GM19240 (cell line): ENCODE results near the gene IL17C.

Source experiments
- DNase-seq: peaks from one replicate; pipeline ENCODE4 v3.0.0; 2011; ENCODE audit warnings: low spot score; ENCODE audit not compliant: insufficient read length

Gene IL17C

DNA sequence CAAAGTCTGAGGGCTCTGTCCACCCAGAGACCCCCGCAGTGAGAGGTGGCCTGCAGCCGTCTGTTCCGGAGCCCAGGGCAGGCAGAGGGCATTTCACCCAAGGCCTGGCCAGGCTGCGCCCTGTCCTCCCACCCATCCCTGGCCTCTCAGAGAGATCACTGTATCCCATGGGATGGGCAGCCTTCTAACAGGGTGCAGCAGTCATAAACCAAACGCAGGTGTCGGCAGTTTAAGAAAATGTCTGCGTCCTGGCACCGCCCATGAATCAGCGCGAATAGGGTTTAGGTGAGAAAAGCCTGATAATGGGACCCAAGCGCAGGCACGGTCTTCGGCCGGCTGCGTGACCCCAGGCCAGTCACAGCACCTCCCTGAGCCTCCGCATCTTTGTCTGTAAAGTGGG is 7.1 kb downstream of the IL17C start:
- no peak for DNase-seq

DNA sequence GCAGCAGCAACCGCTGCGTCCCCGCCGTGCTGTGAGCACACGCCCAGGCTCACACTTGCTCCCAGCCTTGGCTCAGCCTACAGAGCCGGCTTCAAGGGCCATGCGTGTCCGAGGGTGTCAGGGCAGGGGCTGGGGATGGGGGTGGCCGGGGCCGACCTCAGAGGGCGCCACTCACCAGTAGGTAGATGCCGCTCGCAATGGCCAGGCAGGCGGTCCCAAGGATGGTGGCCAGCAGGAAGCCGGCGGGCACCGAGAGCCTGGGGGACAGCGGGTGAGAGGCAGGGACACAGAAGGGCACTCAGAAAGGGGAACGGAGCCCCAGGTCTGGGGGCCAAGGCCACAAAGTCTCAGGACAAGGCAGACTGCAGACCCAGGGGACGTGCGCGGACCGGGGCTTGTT is 7.6 kb downstream of the IL17C start:
- DNase-seq: no peak

DNA sequence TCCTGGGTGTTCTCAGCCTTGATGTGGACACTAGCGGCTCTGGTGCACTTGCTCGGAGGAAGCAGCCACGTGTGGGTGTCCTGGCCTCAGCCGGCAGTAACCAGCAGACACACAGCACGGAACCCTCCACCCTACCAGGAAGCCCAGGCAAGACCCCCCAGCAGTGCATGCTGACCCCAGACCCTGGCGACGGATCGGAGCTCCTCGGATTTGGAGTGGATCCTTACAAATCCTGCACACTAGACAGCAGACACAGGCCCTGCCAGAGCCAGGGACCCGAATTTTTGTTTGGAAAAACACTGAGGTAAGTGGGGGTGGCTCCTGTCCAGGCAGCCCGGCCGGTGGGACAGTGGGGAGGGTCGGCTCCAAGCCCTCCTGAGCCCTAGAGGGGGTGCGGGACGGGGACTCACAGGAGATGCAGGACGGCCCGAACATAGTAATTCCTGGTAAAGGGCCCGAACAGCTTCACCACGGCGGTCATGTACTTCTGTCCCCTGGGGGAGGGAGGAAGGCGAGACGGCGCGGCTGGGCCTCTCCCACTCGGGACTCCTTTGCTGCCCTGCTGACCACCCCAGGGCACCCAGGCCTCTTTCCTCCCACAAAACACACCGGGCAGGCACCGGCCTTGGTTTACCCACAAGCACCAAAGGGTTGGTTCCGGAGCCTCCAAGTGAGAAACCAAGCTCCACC is 8.1 kb downstream of the IL17C start:
- DNase-seq: no peak

DNA sequence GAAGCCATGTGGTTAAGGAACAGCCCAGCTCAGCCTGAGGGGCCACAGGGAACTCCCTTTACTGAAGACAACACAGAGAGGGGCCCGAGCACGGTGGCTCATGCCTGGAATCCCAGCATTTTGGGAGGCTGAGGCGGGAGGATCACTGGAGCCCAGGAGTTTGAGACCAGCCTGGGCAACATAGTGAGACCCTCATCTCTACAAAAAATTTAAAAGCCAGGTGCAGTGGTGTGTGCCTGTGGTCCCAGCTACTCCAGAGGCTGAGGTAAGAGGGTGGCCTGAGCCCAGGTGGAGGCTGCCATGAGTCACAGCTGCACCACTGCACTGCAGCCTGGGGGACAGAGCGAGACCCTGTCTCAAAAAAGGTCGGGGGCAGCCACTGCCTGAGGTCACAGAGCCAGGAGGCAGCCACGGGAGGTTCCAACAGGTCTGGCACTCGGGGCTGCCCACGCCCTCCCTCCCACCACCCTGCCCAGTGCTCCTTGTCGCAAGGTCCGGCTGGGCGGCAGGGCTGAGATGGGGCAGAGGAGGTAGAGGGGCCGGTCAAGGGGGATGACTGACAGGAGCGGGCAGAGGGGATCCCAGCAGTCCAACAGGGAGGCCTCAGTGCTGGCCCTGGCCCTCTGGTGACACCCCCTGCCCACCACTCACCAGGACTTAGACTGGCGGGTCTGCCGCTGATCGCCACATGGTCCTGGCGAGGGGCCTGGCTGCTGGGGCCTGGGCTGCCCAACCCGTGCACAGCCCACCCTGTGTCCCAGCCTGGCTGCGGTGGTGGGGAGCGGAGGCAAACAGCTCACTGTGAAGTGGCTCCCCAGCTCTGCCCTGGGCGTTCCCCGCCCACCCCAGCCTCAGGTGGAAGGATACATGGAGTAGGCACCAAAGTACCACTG is 9.1 kb downstream of the IL17C start:
- no peak for DNase-seq

DNA sequence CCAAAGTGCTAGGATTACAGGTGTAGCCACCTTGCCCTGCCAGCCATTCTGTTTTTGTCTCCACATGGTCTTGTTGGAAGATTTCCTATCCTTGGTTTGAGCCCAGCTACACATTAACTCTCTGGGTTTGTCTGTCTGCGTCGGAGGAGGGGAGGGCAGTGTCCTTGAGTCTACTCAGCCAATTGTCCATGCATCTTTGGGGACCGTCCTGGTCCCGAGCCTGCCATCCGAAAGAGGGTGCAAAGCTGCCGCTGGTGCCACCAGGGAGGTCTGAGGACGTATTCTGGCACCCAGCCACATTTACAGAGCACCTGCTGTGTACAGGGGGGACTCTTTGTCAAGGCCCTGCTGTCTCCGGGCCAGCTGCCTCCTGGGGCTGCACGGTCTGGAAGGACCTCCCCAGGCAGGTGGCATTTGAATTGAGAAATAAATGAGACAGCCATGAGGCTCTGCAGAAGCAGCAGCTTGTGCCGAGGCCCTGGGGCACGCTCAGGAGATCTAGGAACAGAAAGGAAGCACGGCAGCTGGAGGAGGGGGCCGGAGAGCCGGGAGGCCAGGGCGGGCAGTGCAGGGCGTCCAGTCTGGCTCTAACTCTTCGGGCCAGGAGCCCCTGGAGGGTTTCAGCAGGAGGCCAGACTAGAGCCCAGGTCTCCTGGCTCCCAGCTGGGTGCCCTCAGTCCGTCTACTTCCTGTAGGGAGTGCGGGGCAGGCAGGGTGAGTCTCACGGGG is 11.0 kb downstream of the IL17C start:
- no peak for DNase-seq

DNA sequence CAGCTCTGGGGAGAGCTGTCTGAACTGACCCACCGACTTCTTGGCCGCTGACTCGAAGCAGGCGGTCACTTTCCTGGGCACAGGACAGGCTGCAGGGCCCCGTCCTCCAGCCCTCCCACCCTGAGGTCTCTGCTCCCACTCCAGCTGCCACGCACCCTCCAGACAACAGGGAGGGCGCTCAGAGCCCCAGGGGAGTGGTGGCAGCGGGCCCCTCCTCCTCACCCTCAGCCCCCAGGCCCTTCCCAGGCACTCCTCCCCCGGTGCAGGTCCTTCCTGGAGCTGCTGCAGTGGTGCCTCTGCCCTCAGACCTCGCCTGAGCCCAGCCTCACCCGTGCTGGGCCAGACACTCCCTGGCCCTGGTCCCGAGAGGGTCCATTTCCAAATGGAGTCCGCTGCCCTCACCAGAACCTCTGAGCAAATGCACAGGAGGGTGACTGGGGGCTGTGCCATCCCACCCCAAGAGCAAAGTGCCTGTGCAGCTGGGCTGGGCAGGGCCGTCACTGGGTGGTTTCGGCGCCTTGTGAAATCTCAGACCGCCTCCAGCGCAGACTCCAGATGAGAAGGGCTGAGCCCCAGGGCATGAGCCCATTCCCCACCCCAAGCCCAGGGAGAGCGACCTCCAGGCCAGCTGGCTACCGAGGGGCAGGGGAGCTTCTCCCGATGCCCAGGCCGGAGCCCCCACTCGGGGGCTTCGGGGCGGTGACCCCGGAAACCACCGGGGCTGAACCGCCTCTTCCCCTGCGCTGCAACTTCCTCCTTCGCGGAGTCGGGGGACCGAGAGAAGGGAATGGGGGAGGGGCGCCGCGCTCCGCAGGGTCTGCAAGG is 11.8 kb downstream of the IL17C start:
- DNase-seq: no peak

DNA sequence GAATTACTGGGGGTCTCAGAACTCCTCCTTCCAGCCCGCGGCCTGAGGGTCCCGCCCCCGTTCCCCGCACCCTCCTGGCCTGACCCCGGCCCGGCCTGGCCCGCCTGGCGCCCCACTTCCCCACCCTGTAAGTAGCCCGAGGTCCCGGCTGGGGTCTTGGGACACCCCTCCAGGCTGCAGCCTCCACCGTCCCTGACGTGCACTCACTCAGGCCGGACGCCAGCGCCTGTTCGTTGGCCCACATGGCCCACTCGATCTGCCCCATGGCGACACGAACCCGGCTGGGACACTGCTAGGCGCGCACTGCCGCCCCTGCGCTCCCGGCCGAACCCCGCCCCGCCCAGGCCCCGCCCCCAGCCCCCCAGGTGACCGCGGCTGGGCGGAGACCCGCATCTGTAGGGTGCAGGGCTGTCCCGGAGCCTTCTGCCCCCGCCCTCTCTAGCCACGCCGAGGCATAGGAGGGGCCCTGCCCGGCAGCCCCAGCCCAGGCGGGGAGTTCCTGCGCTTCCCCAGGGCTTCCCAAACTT is 12.4 kb downstream of the IL17C start, which contains the start of gene CYBA:
TSS of gene CYBA (minus strand) at position 305 of the 527 bp plus-strand sequence. CDS start at position 265, 40 bp downstream.
- DNase-seq: peak; percentile 98

DNA sequence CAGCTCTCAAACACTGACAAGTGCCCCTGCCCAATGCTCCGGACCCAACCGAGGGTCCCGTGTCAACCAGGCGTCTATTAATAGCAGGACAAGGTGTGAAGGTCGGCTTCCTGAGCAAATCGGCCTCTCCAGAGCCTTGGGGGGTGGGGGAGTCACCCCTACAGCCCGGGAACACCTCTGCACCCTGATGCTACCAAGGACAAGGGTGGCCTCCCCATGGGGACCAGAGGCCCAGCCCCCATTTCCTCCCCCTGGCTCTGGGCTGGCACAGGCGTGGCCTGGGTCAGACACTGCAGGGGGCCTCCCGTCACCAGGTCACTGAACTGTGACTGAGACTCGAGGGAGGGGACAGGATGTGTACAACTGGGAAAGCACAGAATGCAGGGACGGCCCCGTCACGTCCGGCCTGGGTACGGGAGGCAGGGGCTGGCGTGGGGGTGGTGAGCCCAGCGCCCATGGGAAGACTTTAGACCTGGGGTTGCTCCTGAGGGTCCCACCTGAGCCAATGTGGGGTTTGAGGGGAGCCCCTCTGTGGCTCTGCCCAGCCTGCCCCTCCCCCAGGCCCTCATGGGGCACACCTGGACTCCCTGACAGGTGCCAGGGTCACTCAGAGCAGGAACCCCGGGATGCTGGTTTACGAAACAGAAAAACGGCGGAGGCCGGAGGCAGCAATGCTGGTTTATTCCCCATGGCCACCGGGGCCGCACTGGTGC is 13.1 kb downstream of the IL17C start:
- DNase-seq: peak; percentile 98

DNA sequence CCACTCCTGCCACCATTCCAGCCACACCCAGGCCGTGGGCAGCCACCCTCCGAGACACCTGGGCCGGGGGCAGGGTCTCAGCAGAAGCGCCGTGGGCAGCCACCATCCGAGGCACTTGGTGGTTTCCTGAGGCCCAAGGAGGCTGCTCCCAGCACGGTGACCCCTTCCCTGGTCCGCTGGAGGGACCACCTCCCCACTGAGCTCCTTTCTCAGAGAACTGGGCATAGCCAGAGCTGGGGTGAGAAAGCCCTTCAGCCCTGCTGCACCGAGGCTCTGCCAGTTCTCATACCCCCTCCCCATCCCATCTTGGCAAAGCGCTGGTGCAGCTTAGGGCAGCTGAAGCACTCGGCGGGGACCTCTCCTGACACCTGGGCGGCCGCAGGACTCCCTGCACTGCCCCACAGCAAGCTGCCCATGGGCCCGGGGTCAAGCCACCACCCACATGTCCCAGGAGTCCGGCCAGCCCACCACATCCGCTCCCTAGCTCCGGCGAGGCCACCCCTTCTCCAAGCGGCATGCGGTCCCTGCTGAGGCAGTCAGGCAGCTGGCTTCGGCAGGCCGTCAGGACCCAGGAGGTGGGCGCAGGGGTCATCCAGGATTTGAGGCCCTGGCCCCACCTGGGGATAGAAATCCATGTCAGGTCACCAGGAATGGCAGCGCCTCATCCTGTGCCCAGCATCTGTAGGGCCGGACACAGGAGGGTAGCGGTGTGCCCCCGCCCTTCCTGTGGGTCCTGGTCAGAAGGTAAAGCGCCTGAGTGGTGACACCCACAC is 13.8 kb downstream of the IL17C start:
- no peak for DNase-seq

DNA sequence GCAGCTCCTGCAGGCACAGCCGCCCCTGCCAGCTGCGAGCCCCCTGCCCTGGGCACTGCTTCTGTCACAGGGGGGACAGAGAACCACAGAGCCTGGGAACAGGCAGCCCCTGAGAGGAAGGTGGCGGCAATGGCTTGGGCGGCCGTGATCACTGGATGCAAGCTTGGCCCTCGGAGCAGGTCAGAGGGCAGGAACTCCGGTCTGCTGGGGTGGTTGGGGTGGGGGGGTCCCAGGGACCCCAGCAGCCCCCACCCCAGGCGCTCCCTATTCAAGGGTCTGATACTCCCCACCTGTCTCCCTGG is 14.3 kb downstream of the IL17C start:
- DNase-seq: no peak

DNA sequence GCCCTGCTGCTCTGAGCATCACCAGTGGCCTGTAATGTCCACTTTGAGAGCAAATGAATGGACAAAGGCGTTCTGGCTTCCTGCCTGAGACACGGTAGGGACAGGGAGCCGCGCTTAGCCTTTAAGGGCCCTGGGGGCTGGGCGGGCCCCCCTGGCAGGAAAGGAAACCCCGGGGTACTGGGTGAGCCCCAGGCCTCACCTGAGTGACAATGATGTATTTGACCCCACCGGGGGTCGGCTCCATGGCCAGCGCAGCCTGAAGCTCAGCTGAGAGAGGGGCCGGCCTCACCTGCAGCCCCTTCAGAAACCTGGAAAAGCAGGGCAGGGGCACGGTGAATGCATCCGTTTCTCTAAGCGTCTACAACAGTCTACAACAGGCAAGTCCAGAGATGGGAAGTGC is 14.7 kb downstream of the IL17C start:
- no peak for DNase-seq

DNA sequence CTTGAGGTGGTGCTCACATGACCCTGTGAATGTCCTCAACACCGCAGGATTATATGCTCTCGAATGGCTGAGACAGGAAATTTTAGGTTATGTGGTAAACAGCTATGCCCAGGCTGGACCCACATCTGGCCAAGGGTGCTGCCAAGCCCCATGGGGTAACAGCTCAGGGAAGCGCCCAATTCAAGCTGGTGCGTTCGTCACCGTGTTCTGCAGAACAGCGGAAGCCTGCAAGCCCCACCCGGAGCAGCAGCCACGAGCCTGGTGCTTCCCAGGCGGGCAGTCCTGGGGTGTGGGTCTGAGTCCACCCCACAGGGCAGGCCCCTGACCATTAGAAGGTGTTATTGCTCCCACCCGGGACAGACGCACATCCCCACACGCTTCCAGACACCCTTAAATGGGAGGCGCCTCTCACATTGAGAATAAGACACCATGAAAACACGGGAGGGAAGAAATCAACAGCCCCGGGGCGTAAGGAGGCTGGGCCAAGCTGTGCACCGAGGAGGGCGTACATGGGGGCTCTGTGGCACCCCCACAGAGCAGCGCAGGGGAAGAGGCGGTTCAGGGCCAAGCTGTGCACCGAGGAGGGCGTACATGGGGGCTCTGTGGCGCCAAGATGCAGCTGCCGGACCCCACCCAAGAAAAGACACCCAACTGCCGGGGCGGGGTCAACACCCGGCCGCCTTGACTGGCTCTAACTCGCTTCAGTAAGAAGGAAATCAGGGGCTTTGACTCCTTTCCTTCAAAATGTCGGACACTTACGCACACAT is 15.4 kb downstream of the IL17C start:
- DNase-seq: no peak

DNA sequence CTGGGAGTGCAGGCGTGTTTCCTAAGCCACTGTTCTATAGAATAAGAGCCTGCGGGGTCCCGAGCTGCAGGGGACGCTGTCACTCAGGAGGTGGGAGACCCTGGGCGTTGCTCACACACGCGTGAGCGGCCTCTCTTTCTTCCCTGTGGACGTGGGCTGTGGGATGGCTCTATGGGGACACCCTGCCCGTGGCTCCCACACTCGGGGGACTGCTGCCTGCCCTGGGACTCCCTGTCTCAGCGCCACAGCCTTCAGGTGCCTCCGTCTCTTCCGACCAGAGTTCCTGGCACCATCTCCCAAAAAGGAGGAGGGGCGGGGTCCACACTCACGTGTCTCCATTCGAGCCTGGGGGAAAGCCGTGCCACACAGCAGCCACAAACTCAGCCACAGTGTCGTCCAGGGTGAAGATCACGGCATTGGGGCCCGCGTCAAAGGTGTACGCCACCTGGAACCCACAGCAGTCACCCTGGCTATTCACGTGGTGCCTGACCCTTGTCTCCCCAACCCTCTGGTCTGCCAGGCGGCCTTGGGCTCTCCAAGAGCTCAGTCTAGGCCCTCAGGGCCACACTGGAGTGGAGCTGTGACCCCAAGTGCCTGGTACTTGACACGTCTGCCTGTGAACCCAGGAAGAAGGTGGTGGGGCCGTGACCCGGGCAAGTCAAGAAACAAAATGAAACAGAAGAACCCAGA is 16.1 kb downstream of the IL17C start:
- DNase-seq: no peak

DNA sequence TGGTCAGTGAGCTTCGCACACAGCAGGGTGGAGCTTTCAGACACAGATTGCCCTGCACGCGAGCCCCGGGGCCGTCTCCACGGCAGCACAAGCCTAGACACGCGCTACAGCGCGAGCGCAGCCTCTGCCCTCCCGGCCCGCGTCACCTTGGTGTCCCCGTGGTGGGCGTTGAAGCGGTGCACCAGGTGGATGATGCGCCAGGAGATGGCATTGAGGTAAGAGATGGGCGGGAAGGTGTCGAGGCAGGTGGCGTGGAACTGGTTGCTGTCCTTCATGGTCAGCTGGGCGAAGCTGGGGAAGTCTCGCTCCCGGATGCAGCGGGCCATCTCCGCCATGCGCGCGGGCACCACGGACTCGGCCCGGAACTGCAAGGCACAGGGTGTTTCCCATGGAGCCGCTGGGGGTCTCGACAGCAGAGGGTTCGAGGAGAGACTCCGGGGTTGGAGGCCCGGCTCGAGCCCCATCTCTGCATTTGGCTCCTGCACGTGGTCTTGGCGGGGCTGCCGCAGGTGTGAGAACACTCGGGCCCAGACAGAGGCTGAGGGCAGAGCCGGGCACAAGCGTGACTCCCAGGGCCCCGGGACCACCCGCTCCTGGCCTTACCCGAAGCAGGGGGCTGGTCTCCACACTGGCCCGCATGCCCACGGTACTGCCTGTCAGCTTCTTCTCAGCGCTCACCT is 16.8 kb downstream of the IL17C start:
- no peak for DNase-seq

DNA sequence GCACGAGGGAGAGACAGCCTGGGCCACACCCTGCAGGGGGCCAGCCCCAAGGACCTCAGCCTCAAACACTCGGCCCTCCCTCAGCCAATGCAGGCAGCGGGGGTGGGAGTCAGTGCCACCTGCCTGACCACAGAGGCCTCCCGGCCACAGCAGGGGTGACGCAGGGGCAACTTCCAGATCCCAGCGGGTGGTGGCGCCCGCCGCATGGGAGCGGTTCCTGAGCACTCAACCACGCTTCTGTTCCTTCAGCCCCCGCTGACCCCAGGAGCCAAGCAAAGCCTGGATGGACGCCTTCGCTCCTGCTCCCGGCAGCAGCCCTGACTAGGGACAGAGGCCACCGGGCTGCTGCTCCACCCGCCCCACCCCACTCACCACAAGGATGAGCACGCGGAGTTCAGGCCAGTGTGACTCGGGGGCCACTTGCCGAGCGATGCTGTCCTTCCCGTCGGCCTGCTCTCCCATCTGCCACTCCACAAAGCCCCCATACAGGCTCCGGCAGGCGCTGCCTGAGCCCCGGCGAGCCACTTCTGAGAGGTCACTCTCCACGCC is 17.4 kb downstream of the IL17C start:
- no peak for DNase-seq

DNA sequence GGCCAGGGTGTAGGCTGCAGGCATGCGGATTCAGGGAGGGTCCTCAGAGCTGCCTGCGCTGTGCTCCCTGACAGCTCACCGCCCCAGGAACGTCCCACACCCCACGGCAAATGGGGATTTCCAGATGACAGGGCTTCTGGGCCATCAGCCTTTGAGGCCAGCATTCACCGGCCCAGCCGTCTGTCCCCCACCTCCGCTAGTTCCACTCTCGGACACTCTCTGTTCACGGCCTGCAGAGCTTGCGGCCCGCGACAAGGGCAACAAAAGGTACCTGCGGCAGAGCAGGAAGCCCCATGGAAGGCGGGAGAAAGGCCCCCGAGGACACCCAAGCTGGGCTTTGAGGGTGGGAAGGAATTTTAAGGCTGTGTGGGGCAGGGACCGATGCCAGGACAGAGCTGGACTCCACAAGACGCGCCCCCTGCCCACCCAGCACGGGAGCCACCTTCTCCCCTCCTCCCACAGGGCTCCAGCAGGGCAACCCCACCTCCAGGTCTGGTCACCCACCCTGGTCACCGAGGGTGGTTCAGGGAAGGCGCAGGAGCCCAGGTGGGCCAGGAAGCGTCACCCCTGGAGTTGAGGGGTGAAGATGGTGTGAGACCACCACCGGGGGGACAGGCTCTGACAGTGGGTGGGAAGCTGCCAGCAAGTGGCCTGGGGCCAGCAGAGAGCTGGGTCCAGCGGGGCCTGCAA is 18.1 kb downstream of the IL17C start:
- no peak for DNase-seq

DNA sequence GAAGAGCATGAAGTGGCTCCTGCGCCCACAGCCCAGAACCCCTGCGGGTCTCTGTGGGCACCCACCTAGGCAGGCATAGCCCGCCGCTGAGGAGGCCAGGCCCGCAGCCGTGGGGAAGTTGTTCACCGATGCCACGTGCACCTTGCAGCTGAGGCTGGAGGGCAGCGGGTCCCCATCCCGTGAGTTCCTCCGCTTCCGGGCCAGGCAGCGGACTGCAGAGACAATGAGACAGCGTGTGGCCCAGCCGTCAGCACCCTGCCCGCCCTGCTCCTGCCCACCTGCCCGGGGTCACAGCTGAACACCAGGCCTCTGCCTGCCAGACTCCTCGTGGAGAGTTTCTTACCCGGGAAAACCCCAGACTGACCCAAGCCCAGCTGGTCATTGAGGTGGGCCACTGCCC is 19.0 kb downstream of the IL17C start:
- DNase-seq: no peak
